HUES64 (cell line): ENCODE measurements around the gene HS6ST1.

ENCODE experiments used
- H3K27ac ChIP-seq: 2 replicates; pipeline ENCODE4 v1.7.0; 2013; ENCODE audit warnings: low read depth, low read length, inconsistent platforms
- H3K27me3 ChIP-seq: 2 replicates; pipeline ENCODE4 v1.6.1; 2013; ENCODE audit warnings: mild to moderate bottlenecking, low read length; ENCODE audit not compliant: insufficient read depth
- H3K36me3 ChIP-seq: 2 replicates; pipeline ENCODE4 v1.6.1; 2013; ENCODE audit warnings: mild to moderate bottlenecking, low read length; ENCODE audit not compliant: insufficient read depth
- H3K4me1 ChIP-seq: 2 replicates; pipeline ENCODE4 v1.6.1; 2013; ENCODE audit warnings: mild to moderate bottlenecking, low read length, moderate library complexity; ENCODE audit not compliant: insufficient read depth
- H3K4me3 ChIP-seq: 2 replicates; pipeline ENCODE4 v1.5.1; 2013; ENCODE audit warnings: mild to moderate bottlenecking, low read length, moderate library complexity
- H3K9ac ChIP-seq: 2 replicates; pipeline ENCODE4 v1.6.1; 2013; ENCODE audit warnings: mild to moderate bottlenecking, low read depth, low read length
- H3K9me3 ChIP-seq: 2 replicates; pipeline ENCODE4 v1.6.1; 2013; ENCODE audit warnings: low read depth, low read length; ENCODE audit not compliant: insufficient read depth
- WGBS: fragments of 150-250, 120-280 bp; methylation state at CpG from one replicate; pipeline ENCODE4 v1.1.7; 2013; ENCODE audit warnings: missing lambda C conversion rate; 5-methylcytosine and 5-hydroxymethylcytosine counted together

The HS6ST1 gene

DNA sequence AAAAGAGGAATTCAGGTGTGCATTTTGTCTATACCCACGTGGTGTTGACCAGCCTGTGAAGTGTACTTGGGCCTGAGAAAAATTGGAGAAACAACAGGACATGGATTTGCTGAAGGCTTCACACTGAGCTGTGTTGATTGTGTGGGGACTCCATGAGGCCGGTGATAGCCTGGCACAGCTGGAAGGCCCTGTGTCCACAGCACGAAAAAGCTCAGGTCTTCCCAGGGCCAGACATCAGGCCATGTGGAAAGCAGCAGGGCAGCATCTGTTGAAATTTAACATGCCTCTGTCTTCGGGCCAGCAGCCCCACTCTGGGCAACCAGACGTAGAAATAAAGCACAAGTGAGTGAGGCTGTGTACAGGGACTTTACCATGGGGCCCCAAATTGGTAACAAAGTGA is 84.1 kb downstream of the HS6ST1 start:
- Histone ChIP-seq H3K9me3 (no peaks in the 10 kb centered on the region), H3K4me3 (no peak overlapping the region), H3K36me3 (no peaks in the 10 kb centered on the region), H3K9ac (no peak overlapping the region), H3K27me3 (peaks cover 22% of the 10 kb centered on the region), H3K27ac (no peak overlapping the region; the same call in 1 of the 2 replicates), H3K4me1 (no peaks in the 10 kb centered on the region)
- 75% methylated on average over 5 of the region's 5 CpGs for WGBS

DNA sequence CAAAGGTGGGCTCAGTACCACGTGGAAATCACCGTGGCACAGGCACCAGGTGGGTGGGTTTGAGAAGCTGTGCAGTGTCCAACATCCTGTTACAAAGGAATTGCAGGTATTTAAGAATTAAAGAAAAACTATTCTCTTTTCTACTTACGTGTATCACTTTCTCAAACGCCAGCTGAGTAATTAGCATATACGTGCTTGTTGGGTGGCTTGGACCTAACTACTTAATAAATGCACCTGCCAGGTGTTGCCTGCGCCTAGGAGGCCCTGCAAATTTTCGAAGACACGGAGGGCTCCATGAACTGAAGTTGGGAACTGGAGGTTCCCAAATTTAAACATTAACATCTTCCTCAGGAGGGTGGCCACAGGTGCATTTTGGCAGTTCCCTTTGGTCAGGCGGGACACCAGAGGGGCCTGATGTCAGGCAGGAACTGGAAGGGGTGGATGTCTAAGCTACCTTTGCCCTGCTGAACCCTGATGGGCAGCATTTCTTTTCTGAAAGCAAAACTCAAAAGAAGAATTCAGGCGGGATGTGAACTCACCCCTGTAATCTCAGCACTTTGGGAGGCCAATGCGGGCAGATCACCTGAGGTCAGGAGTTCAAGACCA is 84.8 kb downstream of the HS6ST1 start:
- Histone ChIP-seq H3K36me3 (no peaks in the 10 kb centered on the region), H3K4me3 (peak overlapping the region; percentile 78), H3K4me1 (no peaks in the 10 kb centered on the region), H3K27ac (no peak overlapping the region), H3K9ac (no peak overlapping the region), H3K9me3 (no peaks in the 10 kb centered on the region), H3K27me3 (peaks cover 22% of the 10 kb centered on the region)
- 63% methylated on average over 7 of the region's 11 CpGs for WGBS

- no peaks in the 10 kb centered on the region for H3K4me1 ChIP-seq
- H3K27ac ChIP-seq, result no peak overlapping the region
- no peaks in the 10 kb centered on the region for H3K9me3 ChIP-seq
- peaks cover 22% of the 10 kb centered on the region for H3K27me3 ChIP-seq
- H3K36me3 ChIP-seq, result no peaks in the 10 kb centered on the region
- WGBS, result under 1% methylated on average over 84 of the region's 84 CpGs
- H3K9ac ChIP-seq, result peak overlapping the region; percentile 44
- peak overlapping the region; percentile 78 for H3K4me3 ChIP-seq
Observed at GRCh38 chr2:128232965-128233789, 85.5 kb downstream of the HS6ST1 start.

- H3K9me3 ChIP-seq, result no peaks in the 10 kb centered on the region
Observed at GRCh38 chr2:128228894-128229293, 89.8 kb downstream of the HS6ST1 start.

DNA sequence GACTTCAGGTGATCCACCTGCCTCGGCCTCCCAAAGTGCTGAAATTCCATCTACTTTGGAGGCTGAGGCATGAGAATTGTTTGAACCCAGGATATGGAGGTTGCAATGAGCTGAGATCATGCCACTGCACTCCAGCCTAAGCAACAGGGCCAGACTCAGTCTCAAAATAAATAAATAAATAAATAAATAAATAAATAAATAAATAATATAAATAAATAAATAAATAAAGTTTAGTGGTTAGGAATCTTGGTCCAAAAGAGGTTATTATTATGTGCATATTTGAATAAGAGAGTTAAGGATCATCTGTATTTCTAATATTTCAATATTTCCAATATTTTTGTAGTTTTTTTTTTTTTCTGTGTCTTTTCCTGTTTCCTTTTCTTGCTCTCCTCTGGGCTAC is 90.8 kb downstream of the HS6ST1 start:
- WGBS, result 95% methylated on average over 1 of the region's 1 CpG
- Histone ChIP-seq H3K27me3 (peaks cover 16% of the 10 kb centered on the region), H3K9ac (no peak overlapping the region), H3K4me1 (no peaks in the 10 kb centered on the region), H3K36me3 (no peaks in the 10 kb centered on the region), H3K27ac (no peak overlapping the region), H3K4me3 (no peak overlapping the region), H3K9me3 (no peaks in the 10 kb centered on the region)

More at GRCh38 chr2:128228894-128229293, 89.8 kb downstream of the HS6ST1 start:
- H3K4me1 ChIP-seq, result no peaks in the 10 kb centered on the region
- no peak overlapping the region for H3K4me3 ChIP-seq
- peaks cover 22% of the 10 kb centered on the region for H3K27me3 ChIP-seq
- H3K27ac ChIP-seq, result no peak overlapping the region
- no peak overlapping the region for H3K9ac ChIP-seq
- no peaks in the 10 kb centered on the region for H3K36me3 ChIP-seq

DNA sequence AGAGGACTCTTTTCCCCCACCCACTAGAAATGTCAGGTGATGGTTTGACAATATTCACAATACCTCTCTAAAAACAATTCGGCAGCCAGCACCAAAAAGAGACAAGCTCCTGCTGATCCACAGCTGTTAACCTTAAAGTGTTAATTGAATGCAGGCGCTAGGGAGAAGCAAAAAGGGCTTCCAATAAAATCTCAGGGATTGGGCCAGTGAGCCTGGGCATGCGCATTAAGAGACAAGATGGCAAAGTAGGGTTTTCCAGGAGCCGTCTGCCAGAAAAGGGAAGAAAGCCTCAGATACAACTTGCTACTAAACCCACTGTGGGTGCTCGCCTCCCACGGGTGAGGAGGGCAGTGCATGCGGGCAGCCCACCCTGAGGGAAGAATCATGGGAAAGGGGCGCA is 98.8 kb downstream of the HS6ST1 start:
- H3K9me3 ChIP-seq, result no peaks in the 10 kb centered on the region
- no peaks in the 10 kb centered on the region for H3K27me3 ChIP-seq
- no peak overlapping the region for H3K9ac ChIP-seq
- no peaks in the 10 kb centered on the region for H3K36me3 ChIP-seq
- no peaks in the 10 kb centered on the region for H3K4me1 ChIP-seq
- no peak overlapping the region for H3K27ac ChIP-seq
- WGBS, result 87% methylated on average over 8 of the region's 8 CpGs
- H3K4me3 ChIP-seq, result no peak overlapping the region

DNA sequence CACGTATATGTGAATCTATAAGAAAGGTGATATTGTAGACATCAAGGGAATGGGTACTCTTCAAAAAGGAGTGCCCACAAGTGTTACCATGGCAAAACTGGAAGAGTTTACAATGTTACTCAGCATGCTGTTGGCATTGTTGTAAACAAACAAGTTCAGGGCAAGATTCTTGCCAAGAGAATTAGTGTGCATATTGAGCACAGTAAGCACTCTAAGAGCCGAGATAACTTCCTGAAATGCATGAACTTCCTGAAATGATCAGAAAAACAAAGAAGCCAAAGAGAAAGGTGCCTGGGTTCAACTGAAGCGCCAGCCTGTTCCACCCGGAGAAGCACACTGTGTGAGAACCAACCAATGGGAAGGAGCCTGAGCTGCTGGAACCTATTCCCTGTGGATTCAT is 101.0 kb downstream of the HS6ST1 start:
- Histone ChIP-seq H3K9me3 (no peaks in the 10 kb centered on the region), H3K9ac (no peak overlapping the region), H3K27ac (no peak overlapping the region), H3K27me3 (no peaks in the 10 kb centered on the region), H3K4me1 (no peaks in the 10 kb centered on the region), H3K4me3 (no peak overlapping the region), H3K36me3 (no peaks in the 10 kb centered on the region)
- WGBS, result 88% methylated on average over 4 of the region's 4 CpGs

GRCh38 chr2:128215897-128216642 is 102.6 kb downstream of the HS6ST1 start:
- Histone ChIP-seq H3K27me3 (no peaks in the 10 kb centered on the region), H3K9ac (no peak overlapping the region), H3K9me3 (no peaks in the 10 kb centered on the region), H3K36me3 (no peaks in the 10 kb centered on the region), H3K27ac (no peak overlapping the region), H3K4me1 (no peaks in the 10 kb centered on the region), H3K4me3 (no peak overlapping the region)
- 95% methylated on average over 10 of the region's 10 CpGs for WGBS
